SK-N-SH (cell line): ENCODE results near the gene RPL9.

Experiments used
- EP300 ChIP-seq, 2 experiments: IDR thresholded peaks; 2 replicates each; pipeline versions ENCODE4 v1.4.0 to v1.6.1; 2012; ENCODE audit warnings: borderline replicate concordance in 1 of 2, low read depth in 1 of 2, low read length in 1 of 2
- EZH2phosphoT487 ChIP-seq: fragments of 200-600 bp; sonication (generic); IDR thresholded peaks from 2 replicates; pipeline ENCODE4 v1.6.1; 2017; ENCODE audit warnings: low read depth, mixed run types, mild to moderate bottlenecking, antibody characterized with exemption, moderate library complexity, borderline replicate concordance
- FOSL2 ChIP-seq: IDR thresholded peaks from 2 replicates; pipeline ENCODE4 v1.4.0; 2012; ENCODE audit warnings: low read depth, mild to moderate bottlenecking, moderate library complexity, borderline replicate concordance
- GABPA ChIP-seq: IDR thresholded peaks from 2 replicates; pipeline ENCODE4 v1.4.0; 2012; ENCODE audit warnings: low read depth, mild to moderate bottlenecking
- JUND ChIP-seq: IDR thresholded peaks from 2 replicates; pipeline ENCODE4 v1.4.0; 2012
- NFIC ChIP-seq: IDR thresholded peaks from 2 replicates; pipeline ENCODE4 v1.4.0; 2012; ENCODE audit warnings: borderline replicate concordance
- NRF1 ChIP-seq: IDR thresholded peaks from 2 replicates; pipeline ENCODE4 v1.6.1; 2012; ENCODE audit warnings: low read depth, mild to moderate bottlenecking, low read length
- POLR2AphosphoS5 ChIP-seq: IDR thresholded peaks from 2 replicates; pipeline ENCODE4 v1.6.1; 2012; ENCODE audit warnings: low read depth, low read length
- RAD21 ChIP-seq: IDR thresholded peaks from 2 replicates; pipeline ENCODE4 v1.6.1; 2012; ENCODE audit warnings: mild to moderate bottlenecking, low read length
- RCOR1 ChIP-seq: fragments of 150-350 bp; IDR thresholded peaks from 2 replicates; pipeline ENCODE4 v1.6.1; 2017; ENCODE audit warnings: antibody characterized with exemption, low read length
- TAF1 ChIP-seq: IDR thresholded peaks from 2 replicates; pipeline ENCODE4 v1.6.1; 2012; ENCODE audit warnings: low read depth, mild to moderate bottlenecking, low read length, moderate library complexity, borderline replicate concordance
- YY1 ChIP-seq: IDR thresholded peaks from 2 replicates; pipeline ENCODE4 v1.4.0; 2012; ENCODE audit warnings: low read depth, mild to moderate bottlenecking
- TF ChIP-seq, protein P1 (sequence below): fragments of 200-600 bp; sonication (generic); IDR thresholded peaks from 2 replicates; pipeline ENCODE4 v1.6.1; 2017; ENCODE audit warnings: antibody characterized with exemption, mild to moderate bottlenecking, moderate library complexity
- TF ChIP-seq, protein P2 (sequence below): fragments of 150-350 bp; IDR thresholded peaks from 2 replicates; pipeline ENCODE4 v1.6.1; 2016; ENCODE audit warnings: mild to moderate bottlenecking, low read depth, low read length

GRCh38 chr4:39472396-39472795 lies 13.7 kb upstream of the RPL9 start:
- TF ChIP-seq EZH2phosphoT487: no peak
- no peak for TF ChIP-seq NFIC
- no peak for TF ChIP-seq JUND
- TF ChIP-seq, protein P1, sequence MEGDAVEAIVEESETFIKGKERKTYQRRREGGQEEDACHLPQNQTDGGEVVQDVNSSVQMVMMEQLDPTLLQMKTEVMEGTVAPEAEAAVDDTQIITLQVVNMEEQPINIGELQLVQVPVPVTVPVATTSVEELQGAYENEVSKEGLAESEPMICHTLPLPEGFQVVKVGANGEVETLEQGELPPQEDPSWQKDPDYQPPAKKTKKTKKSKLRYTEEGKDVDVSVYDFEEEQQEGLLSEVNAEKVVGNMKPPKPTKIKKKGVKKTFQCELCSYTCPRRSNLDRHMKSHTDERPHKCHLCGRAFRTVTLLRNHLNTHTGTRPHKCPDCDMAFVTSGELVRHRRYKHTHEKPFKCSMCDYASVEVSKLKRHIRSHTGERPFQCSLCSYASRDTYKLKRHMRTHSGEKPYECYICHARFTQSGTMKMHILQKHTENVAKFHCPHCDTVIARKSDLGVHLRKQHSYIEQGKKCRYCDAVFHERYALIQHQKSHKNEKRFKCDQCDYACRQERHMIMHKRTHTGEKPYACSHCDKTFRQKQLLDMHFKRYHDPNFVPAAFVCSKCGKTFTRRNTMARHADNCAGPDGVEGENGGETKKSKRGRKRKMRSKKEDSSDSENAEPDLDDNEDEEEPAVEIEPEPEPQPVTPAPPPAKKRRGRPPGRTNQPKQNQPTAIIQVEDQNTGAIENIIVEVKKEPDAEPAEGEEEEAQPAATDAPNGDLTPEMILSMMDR: no peak
- TF ChIP-seq TAF1: no peak
- TF ChIP-seq YY1: no peak
- no peak for TF ChIP-seq POLR2AphosphoS5
- TF ChIP-seq, protein P2, sequence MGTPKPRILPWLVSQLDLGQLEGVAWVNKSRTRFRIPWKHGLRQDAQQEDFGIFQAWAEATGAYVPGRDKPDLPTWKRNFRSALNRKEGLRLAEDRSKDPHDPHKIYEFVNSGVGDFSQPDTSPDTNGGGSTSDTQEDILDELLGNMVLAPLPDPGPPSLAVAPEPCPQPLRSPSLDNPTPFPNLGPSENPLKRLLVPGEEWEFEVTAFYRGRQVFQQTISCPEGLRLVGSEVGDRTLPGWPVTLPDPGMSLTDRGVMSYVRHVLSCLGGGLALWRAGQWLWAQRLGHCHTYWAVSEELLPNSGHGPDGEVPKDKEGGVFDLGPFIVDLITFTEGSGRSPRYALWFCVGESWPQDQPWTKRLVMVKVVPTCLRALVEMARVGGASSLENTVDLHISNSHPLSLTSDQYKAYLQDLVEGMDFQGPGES: no peak
- TF ChIP-seq FOSL2: no peak
- TF ChIP-seq EP300 (IDR thresholded peaks at IDR 0.05; ENCODE audit: borderline replicate concordance in 1 of 2, low read depth in 1 of 2, low read length in 1 of 2): no peak
- TF ChIP-seq GABPA: no peak
- TF ChIP-seq RAD21: no peak
- no peak for TF ChIP-seq RCOR1
- TF ChIP-seq NRF1: no peak
